ENCODE results near the gene UBA6.

GRCh38 chr4:67614186-67614585 lies 86.8 kb downstream of the UBA6 start:
- TF ChIP-seq, protein P1, sequence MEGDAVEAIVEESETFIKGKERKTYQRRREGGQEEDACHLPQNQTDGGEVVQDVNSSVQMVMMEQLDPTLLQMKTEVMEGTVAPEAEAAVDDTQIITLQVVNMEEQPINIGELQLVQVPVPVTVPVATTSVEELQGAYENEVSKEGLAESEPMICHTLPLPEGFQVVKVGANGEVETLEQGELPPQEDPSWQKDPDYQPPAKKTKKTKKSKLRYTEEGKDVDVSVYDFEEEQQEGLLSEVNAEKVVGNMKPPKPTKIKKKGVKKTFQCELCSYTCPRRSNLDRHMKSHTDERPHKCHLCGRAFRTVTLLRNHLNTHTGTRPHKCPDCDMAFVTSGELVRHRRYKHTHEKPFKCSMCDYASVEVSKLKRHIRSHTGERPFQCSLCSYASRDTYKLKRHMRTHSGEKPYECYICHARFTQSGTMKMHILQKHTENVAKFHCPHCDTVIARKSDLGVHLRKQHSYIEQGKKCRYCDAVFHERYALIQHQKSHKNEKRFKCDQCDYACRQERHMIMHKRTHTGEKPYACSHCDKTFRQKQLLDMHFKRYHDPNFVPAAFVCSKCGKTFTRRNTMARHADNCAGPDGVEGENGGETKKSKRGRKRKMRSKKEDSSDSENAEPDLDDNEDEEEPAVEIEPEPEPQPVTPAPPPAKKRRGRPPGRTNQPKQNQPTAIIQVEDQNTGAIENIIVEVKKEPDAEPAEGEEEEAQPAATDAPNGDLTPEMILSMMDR (IDR thresholded peaks at IDR 0.05) = no peak
- TF ChIP-seq ZFX (IDR thresholded peaks at IDR 0.05; ENCODE audit: borderline replicate concordance) = no peak
